HepG2 (cell line): ENCODE data around the gene DHRS4L2. TPM values are rescaled to one million over a fixed set of nuclear protein-coding genes. Genes with fewer than 3 reads are reported as not detected.

Experiments
- CENPT ChIP-seq: sonication (generic); formaldehyde crosslinking; IDR thresholded peaks from 2 replicates; pipeline ENCODE4 v1.8.0; 2022; ENCODE audit warnings: low read depth, mild to moderate bottlenecking, moderate library complexity, missing genetic modification reagents
- CHD4 ChIP-seq: fragments of 200-600 bp; sonication (generic); IDR thresholded peaks from 2 replicates; pipeline ENCODE4 v1.7.0; 2017; ENCODE audit warnings: mild to moderate bottlenecking, low read length, borderline replicate concordance
- DR1 ChIP-seq: sonication (generic); formaldehyde crosslinking; IDR thresholded peaks from 2 replicates; pipeline ENCODE4 v1.8.0; 2021; ENCODE audit warnings: mild to moderate bottlenecking, missing genetic modification reagents, inconsistent platforms
- FOXA1 ChIP-seq, 2 experiments: fragments of 450-650 bp in 1 of 2; sonication (generic) in 1 of 2; formaldehyde crosslinking in 1 of 2; IDR thresholded peaks; 2 replicates each; pipeline versions ENCODE4 v1.4.0 to v1.6.1; 2016 to 2020; ENCODE audit warnings: missing genetic modification reagents in 1 of 2
- PHF21A ChIP-seq: sonication (generic); formaldehyde crosslinking; IDR thresholded peaks from 2 replicates; pipeline ENCODE4 v1.5.0; 2020; ENCODE audit warnings: mild to moderate bottlenecking, missing genetic modification reagents
- POLR2A ChIP-seq, 2 experiments: IDR thresholded peaks; 2 replicates each; pipeline ENCODE4 v1.6.1; 2011; ENCODE audit warnings: low read depth in 2 of 2, low read length in 2 of 2, mild to moderate bottlenecking in 1 of 2, moderate library complexity in 1 of 2; ENCODE audit not compliant: insufficient read depth in 1 of 2
- POLR2G ChIP-seq: fragments of 200-400 bp; formaldehyde crosslinking; IDR thresholded peaks from 2 replicates; pipeline ENCODE4 v1.6.1; 2018; ENCODE audit warnings: mild to moderate bottlenecking, low read depth, low read length, moderate library complexity
- TRAFD1 ChIP-seq: sonication (generic); formaldehyde crosslinking; IDR thresholded peaks from 2 replicates; pipeline ENCODE4 v1.5.1; 2020; ENCODE audit warnings: missing genetic modification reagents, mild to moderate bottlenecking, borderline replicate concordance
- ZBTB7A ChIP-seq: sonication (generic); formaldehyde crosslinking; IDR thresholded peaks from 2 replicates; pipeline ENCODE4 v1.8.0; 2022; ENCODE audit warnings: mild to moderate bottlenecking, missing genetic modification reagents
- ZNF121 ChIP-seq: sonication (generic); formaldehyde crosslinking; IDR thresholded peaks from 2 replicates; pipeline ENCODE4 v1.5.0; 2020; ENCODE audit warnings: mild to moderate bottlenecking, missing genetic modification reagents
- ZNF136 ChIP-seq: sonication (generic); formaldehyde crosslinking; IDR thresholded peaks from 2 replicates; pipeline ENCODE4 v1.8.1; 2022; ENCODE audit warnings: low read depth, mild to moderate bottlenecking, moderate library complexity, missing genetic modification reagents
- ZNF282 ChIP-seq: fragments of 450-650 bp; IDR thresholded peaks from 2 replicates; pipeline ENCODE4 v1.6.1; 2018; ENCODE audit not compliant: partially characterized antibody
- ZNF335 ChIP-seq: sonication (generic); formaldehyde crosslinking; IDR thresholded peaks from 2 replicates; pipeline ENCODE4 v1.4.0; 2020; ENCODE audit warnings: missing genetic modification reagents
- ZNF879 ChIP-seq: sonication (generic); formaldehyde crosslinking; IDR thresholded peaks from 2 replicates; pipeline ENCODE4 v1.8.1; 2023; ENCODE audit warnings: missing genetic modification reagents
- polyA plus RNA-seq, 8 experiments: library from polyadenylated mRNA; depleted of rRNA in 3 of 8; stranded (reverse) in 7 of 8; unstranded in 1 of 8; fragments of >200 nt; fragmentation: Illumina TruSeq in 4 of 8; extraction: Trizol in 4 of 8; gene quantifications; 2 replicates each; pipeline versions ENCODE4 v1.2.1 to v1.2.3, GENCODE V29; 2011 to 2016; ENCODE audit warnings: low read depth in 4 of 8, missing spikeins in 1 of 8, mixed read lengths in 1 of 8; ENCODE audit not compliant: insufficient read depth in 1 of 8
- total RNA-seq, 5 experiments: library from RNA; depleted of rRNA; stranded (reverse); fragments of >200 nt; fragmentation: Illumina TruSeq; extraction: Trizol; gene quantifications; 2 replicates each; pipeline ENCODE4 v1.2.3, GENCODE V29; 2016; ENCODE audit warnings: low read depth in 1 of 5
- TF ChIP-seq, protein P1 (sequence below): sonication (generic); formaldehyde crosslinking; IDR thresholded peaks from 2 replicates; pipeline ENCODE4 v1.4.0; 2020; ENCODE audit warnings: mild to moderate bottlenecking, missing genetic modification reagents, borderline replicate concordance
- TF ChIP-seq, protein P2 (sequence below): sonication (generic); formaldehyde crosslinking; IDR thresholded peaks from 2 replicates; pipeline ENCODE4 v1.5.1; 2020; ENCODE audit warnings: missing genetic modification reagents, mild to moderate bottlenecking, borderline replicate concordance
- TF ChIP-seq, protein P3 (sequence below): sonication (generic); formaldehyde crosslinking; IDR thresholded peaks from 2 replicates; pipeline ENCODE4 v1.4.0; 2020; ENCODE audit warnings: missing genetic modification reagents

The DHRS4L2 gene
- total and polyA plus RNA-seq, 2 of the 13 experiments (the other 11 are each of a cell fraction or from before 2014, with no cell fraction given), result 24.7 to 38.2 TPM

DNA sequence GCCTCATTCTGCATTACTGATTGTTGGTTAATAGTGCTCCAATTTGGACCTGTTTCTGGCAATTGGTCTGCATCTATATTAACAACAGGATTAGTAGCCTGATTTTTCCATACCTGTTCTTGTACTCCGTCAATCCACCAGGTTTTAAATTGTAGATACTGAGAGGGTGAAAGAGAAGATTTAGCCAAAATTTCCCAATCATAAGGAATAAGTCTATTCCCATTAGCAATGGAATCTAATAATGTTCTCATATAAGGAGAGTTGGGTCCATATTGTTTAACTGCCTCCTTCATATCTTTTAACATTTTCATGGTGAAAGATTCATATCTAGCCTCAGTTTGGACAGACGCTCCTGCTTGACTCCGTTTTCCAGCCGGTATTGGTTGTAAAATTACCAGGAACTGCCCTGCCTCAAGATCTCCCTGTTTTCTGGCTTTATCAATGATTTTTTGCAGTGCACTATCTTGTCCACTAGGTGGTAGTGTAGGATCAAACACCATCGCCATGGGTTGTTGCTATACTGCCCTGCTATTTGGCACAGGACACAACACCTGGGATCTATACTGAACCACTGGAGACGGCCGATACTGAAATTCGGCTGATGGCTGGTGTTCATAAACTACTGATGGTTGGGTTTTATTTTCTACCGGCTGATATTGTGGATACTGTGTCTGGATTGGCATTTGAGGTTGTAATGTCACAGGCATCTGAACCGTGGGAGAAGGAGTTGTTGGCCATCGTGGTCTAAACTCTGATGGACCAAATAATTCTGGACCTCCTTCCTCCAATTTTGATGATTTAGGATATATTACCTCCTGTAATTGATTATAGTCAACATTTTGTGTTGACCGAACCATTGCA is 25.2 kb downstream of the DHRS4L2 start (continued):
- no peak for TF ChIP-seq TRAFD1
- 0 out of 2 replicates have a peak, but pooled peaks have one; percentile 49 for TF ChIP-seq PHF21A (CRISPR knock-in tag)
- TF ChIP-seq, protein P1, sequence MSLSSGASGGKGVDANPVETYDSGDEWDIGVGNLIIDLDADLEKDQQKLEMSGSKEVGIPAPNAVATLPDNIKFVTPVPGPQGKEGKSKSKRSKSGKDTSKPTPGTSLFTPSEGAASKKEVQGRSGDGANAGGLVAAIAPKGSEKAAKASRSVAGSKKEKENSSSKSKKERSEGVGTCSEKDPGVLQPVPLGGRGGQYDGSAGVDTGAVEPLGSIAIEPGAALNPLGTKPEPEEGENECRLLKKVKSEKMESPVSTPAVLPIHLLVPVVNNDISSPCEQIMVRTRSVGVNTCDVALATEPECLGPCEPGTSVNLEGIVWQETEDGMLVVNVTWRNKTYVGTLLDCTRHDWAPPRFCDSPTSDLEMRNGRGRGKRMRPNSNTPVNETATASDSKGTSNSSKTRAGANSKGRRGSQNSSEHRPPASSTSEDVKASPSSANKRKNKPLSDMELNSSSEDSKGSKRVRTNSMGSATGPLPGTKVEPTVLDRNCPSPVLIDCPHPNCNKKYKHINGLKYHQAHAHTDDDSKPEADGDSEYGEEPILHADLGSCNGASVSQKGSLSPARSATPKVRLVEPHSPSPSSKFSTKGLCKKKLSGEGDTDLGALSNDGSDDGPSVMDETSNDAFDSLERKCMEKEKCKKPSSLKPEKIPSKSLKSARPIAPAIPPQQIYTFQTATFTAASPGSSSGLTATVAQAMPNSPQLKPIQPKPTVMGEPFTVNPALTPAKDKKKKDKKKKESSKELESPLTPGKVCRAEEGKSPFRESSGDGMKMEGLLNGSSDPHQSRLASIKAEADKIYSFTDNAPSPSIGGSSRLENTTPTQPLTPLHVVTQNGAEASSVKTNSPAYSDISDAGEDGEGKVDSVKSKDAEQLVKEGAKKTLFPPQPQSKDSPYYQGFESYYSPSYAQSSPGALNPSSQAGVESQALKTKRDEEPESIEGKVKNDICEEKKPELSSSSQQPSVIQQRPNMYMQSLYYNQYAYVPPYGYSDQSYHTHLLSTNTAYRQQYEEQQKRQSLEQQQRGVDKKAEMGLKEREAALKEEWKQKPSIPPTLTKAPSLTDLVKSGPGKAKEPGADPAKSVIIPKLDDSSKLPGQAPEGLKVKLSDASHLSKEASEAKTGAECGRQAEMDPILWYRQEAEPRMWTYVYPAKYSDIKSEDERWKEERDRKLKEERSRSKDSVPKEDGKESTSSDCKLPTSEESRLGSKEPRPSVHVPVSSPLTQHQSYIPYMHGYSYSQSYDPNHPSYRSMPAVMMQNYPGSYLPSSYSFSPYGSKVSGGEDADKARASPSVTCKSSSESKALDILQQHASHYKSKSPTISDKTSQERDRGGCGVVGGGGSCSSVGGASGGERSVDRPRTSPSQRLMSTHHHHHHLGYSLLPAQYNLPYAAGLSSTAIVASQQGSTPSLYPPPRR (CRISPR knock-in tag), result no peak
- no peak for TF ChIP-seq CENPT
- TF ChIP-seq, protein P2, sequence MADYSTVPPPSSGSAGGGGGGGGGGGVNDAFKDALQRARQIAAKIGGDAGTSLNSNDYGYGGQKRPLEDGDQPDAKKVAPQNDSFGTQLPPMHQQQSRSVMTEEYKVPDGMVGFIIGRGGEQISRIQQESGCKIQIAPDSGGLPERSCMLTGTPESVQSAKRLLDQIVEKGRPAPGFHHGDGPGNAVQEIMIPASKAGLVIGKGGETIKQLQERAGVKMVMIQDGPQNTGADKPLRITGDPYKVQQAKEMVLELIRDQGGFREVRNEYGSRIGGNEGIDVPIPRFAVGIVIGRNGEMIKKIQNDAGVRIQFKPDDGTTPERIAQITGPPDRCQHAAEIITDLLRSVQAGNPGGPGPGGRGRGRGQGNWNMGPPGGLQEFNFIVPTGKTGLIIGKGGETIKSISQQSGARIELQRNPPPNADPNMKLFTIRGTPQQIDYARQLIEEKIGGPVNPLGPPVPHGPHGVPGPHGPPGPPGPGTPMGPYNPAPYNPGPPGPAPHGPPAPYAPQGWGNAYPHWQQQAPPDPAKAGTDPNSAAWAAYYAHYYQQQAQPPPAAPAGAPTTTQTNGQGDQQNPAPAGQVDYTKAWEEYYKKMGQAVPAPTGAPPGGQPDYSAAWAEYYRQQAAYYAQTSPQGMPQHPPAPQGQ (CRISPR knock-in tag), result no peak
- TF ChIP-seq FOXA1 (IDR thresholded peaks at IDR 0.05), result no peak
- 0 out of 2 replicates have a peak, but pooled peaks have one; percentile 24 for TF ChIP-seq FOXA1 (CRISPR knock-in tag; IDR thresholded peaks at IDR 0.05)
- 0 out of 2 replicates have a peak, but pooled peaks have one; percentile 64 for TF ChIP-seq ZNF335
- peak; percentile 97 for TF ChIP-seq ZNF121
- TF ChIP-seq DR1 (CRISPR knock-in tag), result no peak
- no peak for TF ChIP-seq ZBTB7A (CRISPR knock-in tag)
- no peak for TF ChIP-seq ZNF282
- TF ChIP-seq ZNF136 (CRISPR knock-in tag), result 0 out of 2 replicates have a peak, but pooled peaks have one; percentile 69
- no peak for TF ChIP-seq CHD4
- TF ChIP-seq POLR2G, result no peak
- TF ChIP-seq ZNF879 (CRISPR knock-in tag), result no peak
- TF ChIP-seq, protein P3, sequence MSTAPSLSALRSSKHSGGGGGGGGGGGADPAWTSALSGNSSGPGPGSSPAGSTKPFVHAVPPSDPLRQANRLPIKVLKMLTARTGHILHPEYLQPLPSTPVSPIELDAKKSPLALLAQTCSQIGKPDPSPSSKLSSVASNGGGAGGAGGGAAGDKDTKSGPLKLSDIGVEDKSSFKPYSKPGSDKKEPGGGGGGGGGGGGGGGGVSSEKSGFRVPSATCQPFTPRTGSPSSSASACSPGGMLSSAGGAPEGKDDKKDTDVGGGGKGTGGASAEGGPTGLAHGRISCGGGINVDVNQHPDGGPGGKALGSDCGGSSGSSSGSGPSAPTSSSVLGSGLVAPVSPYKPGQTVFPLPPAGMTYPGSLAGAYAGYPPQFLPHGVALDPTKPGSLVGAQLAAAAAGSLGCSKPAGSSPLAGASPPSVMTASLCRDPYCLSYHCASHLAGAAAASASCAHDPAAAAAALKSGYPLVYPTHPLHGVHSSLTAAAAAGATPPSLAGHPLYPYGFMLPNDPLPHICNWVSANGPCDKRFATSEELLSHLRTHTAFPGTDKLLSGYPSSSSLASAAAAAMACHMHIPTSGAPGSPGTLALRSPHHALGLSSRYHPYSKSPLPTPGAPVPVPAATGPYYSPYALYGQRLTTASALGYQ (CRISPR knock-in tag), result no peak
- TF ChIP-seq POLR2A (IDR thresholded peaks at IDR 0.05; ENCODE audit: insufficient read depth in 1 of 2, low read depth in 2 of 2, low read length in 2 of 2), result no peak
